WERI-Rb-1 (cell line): ENCODE results near the gene UBE2D1.

Experiments
- DNase-seq: peaks from one replicate; pipeline ENCODE4 v3.0.0-alpha.2; 2020
- H3K27ac ChIP-seq: fragments of 250-450 bp; sonication (Bioruptor Pico); 2 replicates; pipeline ENCODE4 v1.5.1; 2020; ENCODE audit warnings: mild to moderate bottlenecking, moderate library complexity
- H3K27me3 ChIP-seq: fragments of 250-450 bp; sonication (Bioruptor Pico); 2 replicates; pipeline ENCODE4 v1.5.1; 2021; ENCODE audit warnings: mild to moderate bottlenecking, low read depth, moderate library complexity; ENCODE audit not compliant: insufficient read depth, severe bottlenecking
- H3K36me3 ChIP-seq: fragments of 250-450 bp; sonication (Bioruptor Pico); 2 replicates; pipeline ENCODE4 v1.5.1; 2020; ENCODE audit warnings: mild to moderate bottlenecking, moderate library complexity
- H3K4me3 ChIP-seq: 2 replicates; pipeline ENCODE4 v1.5.1; 2011; ENCODE audit warnings: low read depth, mild to moderate bottlenecking, control low read depth, low read length
- H3K9me3 ChIP-seq: fragments of 250-450 bp; sonication (Bioruptor Pico); 2 replicates; pipeline ENCODE4 v1.5.1; 2021; ENCODE audit warnings: mild to moderate bottlenecking, moderate library complexity; ENCODE audit not compliant: severe bottlenecking
- CTCF ChIP-seq: IDR thresholded peaks from 2 replicates; pipeline ENCODE4 v1.5.1; 2011; ENCODE audit warnings: low read depth, mild to moderate bottlenecking, control low read depth, inconsistent platforms, low read length

The UBE2D1 gene

GRCh38 chr10:58328233-58328632 lies 6.6 kb upstream of the UBE2D1 start:
- DNase-seq, result no peak
- no peaks in the 10 kb centered on the region for H3K9me3 ChIP-seq

GRCh38 chr10:58330431-58330830 lies 4.4 kb upstream of the UBE2D1 start:
- H3K27me3 ChIP-seq, result no peaks in the 10 kb centered on the region
- H3K36me3 ChIP-seq, result no peaks in the 10 kb centered on the region
- TF ChIP-seq CTCF, result no peak
- H3K9me3 ChIP-seq, result no peaks in the 10 kb centered on the region
- H3K27ac ChIP-seq, result no peak overlapping the region
- H3K4me3 ChIP-seq, result no peak overlapping the region
- DNase-seq, result no peak

More at GRCh38 chr10:58328233-58328632, 6.6 kb upstream of the UBE2D1 start:
- H3K27ac ChIP-seq, result no peak overlapping the region
- H3K27me3 ChIP-seq, result no peaks in the 10 kb centered on the region
- H3K4me3 ChIP-seq, result no peak overlapping the region
- TF ChIP-seq CTCF, result no peak
- no peaks in the 10 kb centered on the region for H3K36me3 ChIP-seq

GRCh38 chr10:58331646-58332045 lies 3.2 kb upstream of the UBE2D1 start:
- H3K36me3 ChIP-seq, result no peaks in the 10 kb centered on the region
- no peaks in the 10 kb centered on the region for H3K27me3 ChIP-seq
- no peak overlapping the region for H3K4me3 ChIP-seq
- H3K9me3 ChIP-seq, result no peaks in the 10 kb centered on the region
- no peak for DNase-seq
- H3K27ac ChIP-seq, result no peak overlapping the region
- no peak for TF ChIP-seq CTCF

- no peak for TF ChIP-seq CTCF
- Histone ChIP-seq H3K4me3 (peak overlapping the region; percentile 85), H3K27me3 (no peaks in the 10 kb centered on the region), H3K9me3 (no peaks in the 10 kb centered on the region), H3K36me3 (no peaks in the 10 kb centered on the region), H3K27ac (peak overlapping the region; percentile 81)
- DNase-seq, result peak; percentile 34
Observed at GRCh38 chr10:58335306-58336005, 650 bp downstream of the UBE2D1 start.

DNA sequence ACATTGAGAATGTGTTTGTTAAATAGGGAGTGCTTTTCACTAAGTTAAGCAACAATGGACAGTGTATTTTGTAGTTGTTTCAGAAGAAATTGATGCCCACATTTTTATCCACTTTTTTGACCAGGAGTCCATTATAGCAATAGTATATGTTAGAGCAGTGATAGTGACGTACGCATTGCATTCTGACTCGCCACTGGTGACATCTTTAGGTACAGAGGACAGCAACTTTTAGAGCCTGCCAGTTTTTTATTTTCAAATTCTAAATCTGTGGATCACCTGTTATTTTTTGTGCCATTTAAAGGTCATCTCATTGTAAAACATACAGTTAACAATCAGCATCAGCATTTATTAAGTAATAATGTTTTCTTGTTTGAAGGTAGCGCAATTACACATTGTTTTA lies 1.4 kb downstream of the UBE2D1 start:
- no peak for TF ChIP-seq CTCF
- H3K9me3 ChIP-seq, result no peaks in the 10 kb centered on the region
- H3K4me3 ChIP-seq, result no peak overlapping the region
- no peaks in the 10 kb centered on the region for H3K27me3 ChIP-seq
- no peaks in the 10 kb centered on the region for H3K36me3 ChIP-seq
- DNase-seq, result no peak
- no peak overlapping the region for H3K27ac ChIP-seq

GRCh38 chr10:58341422-58341821 lies 6.6 kb downstream of the UBE2D1 start:
- no peak for TF ChIP-seq CTCF
- no peaks in the 10 kb centered on the region for H3K27me3 ChIP-seq
- H3K27ac ChIP-seq, result no peak overlapping the region
- no peak overlapping the region for H3K4me3 ChIP-seq
- H3K36me3 ChIP-seq, result no peaks in the 10 kb centered on the region
- H3K9me3 ChIP-seq, result no peaks in the 10 kb centered on the region
- DNase-seq, result no peak
